ENCODE results near the gene ZNF407.

The ZNF407 gene

GRCh38 chr18:74665905-74666304, 68.2 kb downstream of the ZNF407 start:
- no peak for DNase-seq (ENCODE audit: low read depth in 1 of 2, low spot score in 1 of 2)

- DNase-seq (ENCODE audit: low read depth in 1 of 2, low spot score in 1 of 2) = no peak
Measured at GRCh38 chr18:74669136-74669798, 71.6 kb downstream of the ZNF407 start.

- DNase-seq (ENCODE audit: low read depth in 1 of 2, low spot score in 1 of 2) = no peak
Measured at GRCh38 chr18:74672371-74672770, 74.7 kb downstream of the ZNF407 start.

- DNase-seq (ENCODE audit: low read depth in 1 of 2, low spot score in 1 of 2) = no peak
Measured at GRCh38 chr18:74674487-74674886, 76.8 kb downstream of the ZNF407 start.

GRCh38 chr18:74679006-74679678, 81.5 kb downstream of the ZNF407 start:
- DNase-seq (ENCODE audit: low read depth in 1 of 2, low spot score in 1 of 2) = no peak

GRCh38 chr18:74679679-74680076, 82.0 kb downstream of the ZNF407 start:
- DNase-seq (ENCODE audit: low read depth in 1 of 2, low spot score in 1 of 2) = no peak

GRCh38 chr18:74682141-74682990, 84.7 kb downstream of the ZNF407 start:
- no peak for DNase-seq (ENCODE audit: low read depth in 1 of 2, low spot score in 1 of 2)

GRCh38 chr18:74682991-74683297, 85.3 kb downstream of the ZNF407 start:
- no peak for DNase-seq (ENCODE audit: low read depth in 1 of 2, low spot score in 1 of 2)

GRCh38 chr18:74683573-74683972, 85.9 kb downstream of the ZNF407 start:
- no peak for DNase-seq (ENCODE audit: low read depth in 1 of 2, low spot score in 1 of 2)

- DNase-seq (ENCODE audit: low read depth in 1 of 2, low spot score in 1 of 2) = no peak
Measured at GRCh38 chr18:74689251-74689650, 91.6 kb downstream of the ZNF407 start.

- DNase-seq (ENCODE audit: low read depth in 1 of 2, low spot score in 1 of 2) = no peak
Measured at GRCh38 chr18:74692367-74693013, 94.8 kb downstream of the ZNF407 start.

- DNase-seq (ENCODE audit: low read depth in 1 of 2, low spot score in 1 of 2) = no peak
Measured at GRCh38 chr18:74694436-74694835, 96.8 kb downstream of the ZNF407 start.

GRCh38 chr18:74695170-74695569, 97.5 kb downstream of the ZNF407 start:
- no peak for DNase-seq (ENCODE audit: low read depth in 1 of 2, low spot score in 1 of 2)

- no peak for DNase-seq (ENCODE audit: low read depth in 1 of 2, low spot score in 1 of 2)
Measured at GRCh38 chr18:74698881-74699280, 101.2 kb downstream of the ZNF407 start.

- DNase-seq (ENCODE audit: low read depth in 1 of 2, low spot score in 1 of 2) = no peak
Measured at GRCh38 chr18:74699455-74699854, 101.8 kb downstream of the ZNF407 start.

GRCh38 chr18:74702950-74703349, 105.3 kb downstream of the ZNF407 start:
- no peak for DNase-seq (ENCODE audit: low read depth in 1 of 2, low spot score in 1 of 2)

- no peak for DNase-seq (ENCODE audit: low read depth in 1 of 2, low spot score in 1 of 2)
Measured at GRCh38 chr18:74708169-74708568, 110.5 kb downstream of the ZNF407 start.

GRCh38 chr18:74709452-74709851, 111.8 kb downstream of the ZNF407 start:
- no peak for DNase-seq (ENCODE audit: low read depth in 1 of 2, low spot score in 1 of 2)

- no peak for DNase-seq (ENCODE audit: low read depth in 1 of 2, low spot score in 1 of 2)
Measured at GRCh38 chr18:74714120-74714519, 116.5 kb downstream of the ZNF407 start.

- no peak for DNase-seq (ENCODE audit: low read depth in 1 of 2, low spot score in 1 of 2)
Measured at GRCh38 chr18:74714791-74715190, 117.1 kb downstream of the ZNF407 start.

- no peak for DNase-seq (ENCODE audit: low read depth in 1 of 2, low spot score in 1 of 2)
Measured at GRCh38 chr18:74715306-74715705, 117.6 kb downstream of the ZNF407 start.

All from activated CD4-positive, alpha-beta T cell treated with anti-CD3 and anti-CD28 coated beads, Interleukin-2, amount 50 U/mL, for 24 hours (primary cell).